ENCODE measurements around the gene ARMS2. TPM values are rescaled to one million over a fixed set of nuclear protein-coding genes. Genes with fewer than 3 reads are reported as not detected.

ARMS2 gene
- total RNA-seq, 4 donors from 2014 or later, result 0.72 TPM; not detected in 3

GRCh38 chr10:122484276-122485060, 30.0 kb downstream of the ARMS2 start:
- TF ChIP-seq POLR2AphosphoS5 (IDR thresholded peaks at IDR 0.05), result no peak
- no peak for TF ChIP-seq POLR2A (IDR thresholded peaks at IDR 0.05)
- TF ChIP-seq CTCF (IDR thresholded peaks at IDR 0.05), result no peak
- TF ChIP-seq EP300 (IDR thresholded peaks at IDR 0.05), result no peak
- no peak for DNase-seq (ENCODE audit: low spot score in 2 of 2)
- no peak overlapping the region for H3K4me3 ChIP-seq
- H3K9me3 ChIP-seq, result no peaks in the 10 kb centered on the region
- H3K27ac ChIP-seq, result no peak overlapping the region
- peaks cover 24% of the 10 kb centered on the region for H3K4me1 ChIP-seq
- H3K27me3 ChIP-seq, result no peaks in the 10 kb centered on the region
- peaks cover 4% of the 10 kb centered on the region for H3K36me3 ChIP-seq
- 88% methylated on average over 11 of the region's 11 CpGs for WGBS

GRCh38 chr10:122485670-122486069, 31.2 kb downstream of the ARMS2 start:
- Histone ChIP-seq H3K4me3 (no peak overlapping the region), H3K4me1 (peaks cover 19% of the 10 kb centered on the region), H3K27ac (no peak overlapping the region), H3K36me3 (peaks cover 5% of the 10 kb centered on the region), H3K9me3 (no peaks in the 10 kb centered on the region), H3K27me3 (no peaks in the 10 kb centered on the region)
- 49% methylated on average over 4 of the region's 5 CpGs for WGBS
- TF ChIP-seq CTCF (IDR thresholded peaks at IDR 0.05) (no peak), EP300 (IDR thresholded peaks at IDR 0.05) (no peak), POLR2AphosphoS5 (IDR thresholded peaks at IDR 0.05) (no peak), POLR2A (IDR thresholded peaks at IDR 0.05) (no peak)
- DNase-seq (ENCODE audit: low spot score in 2 of 2), result no peak

GRCh38 chr10:122486406-122487080, 32.1 kb downstream of the ARMS2 start:
- Histone ChIP-seq H3K27ac (no peak overlapping the region), H3K4me1 (peaks cover 28% of the 10 kb centered on the region), H3K27me3 (no peaks in the 10 kb centered on the region), H3K4me3 (no peak overlapping the region), H3K9me3 (no peaks in the 10 kb centered on the region), H3K36me3 (peaks cover 5% of the 10 kb centered on the region)
- WGBS, result 82% methylated on average over 9 of the region's 9 CpGs
- TF ChIP-seq CTCF (IDR thresholded peaks at IDR 0.05) (no peak), POLR2AphosphoS5 (IDR thresholded peaks at IDR 0.05) (no peak), EP300 (IDR thresholded peaks at IDR 0.05) (no peak), POLR2A (IDR thresholded peaks at IDR 0.05) (no peak)
- DNase-seq (ENCODE audit: low spot score in 2 of 2), result no peak

- H3K36me3 ChIP-seq, result peaks cover 5% of the 10 kb centered on the region
- H3K4me3 ChIP-seq, result no peak overlapping the region
- H3K4me1 ChIP-seq, result peaks cover 35% of the 10 kb centered on the region
- 74% methylated on average over 15 of the region's 16 CpGs for WGBS
- no peaks in the 10 kb centered on the region for H3K27me3 ChIP-seq
- H3K9me3 ChIP-seq, result no peaks in the 10 kb centered on the region
- H3K27ac ChIP-seq, result no peak overlapping the region
- no peak for DNase-seq (ENCODE audit: low spot score in 2 of 2)
- TF ChIP-seq EP300 (IDR thresholded peaks at IDR 0.05) (peak; percentile 80), POLR2A (IDR thresholded peaks at IDR 0.05) (no peak)
Observed at GRCh38 chr10:122487174-122487765, 32.8 kb downstream of the ARMS2 start.

GRCh38 chr10:122490268-122490667, 35.8 kb downstream of the ARMS2 start:
- 45% methylated on average over 4 of the region's 4 CpGs for WGBS
- H3K9me3 ChIP-seq, result no peaks in the 10 kb centered on the region
- no peak overlapping the region for H3K4me3 ChIP-seq
- DNase-seq (ENCODE audit: low spot score in 2 of 2), result no peak
- H3K27ac ChIP-seq, result peak overlapping the region; percentile 27
- H3K4me1 ChIP-seq, result peaks cover 65% of the 10 kb centered on the region
- no peaks in the 10 kb centered on the region for H3K27me3 ChIP-seq
- H3K36me3 ChIP-seq, result peaks cover 5% of the 10 kb centered on the region
- no peak for TF ChIP-seq POLR2A (IDR thresholded peaks at IDR 0.05)
- TF ChIP-seq EP300 (IDR thresholded peaks at IDR 0.05), result no peak
- no peak for TF ChIP-seq POLR2AphosphoS5 (IDR thresholded peaks at IDR 0.05)
- no peak for TF ChIP-seq CTCF (IDR thresholded peaks at IDR 0.05)

Data from suprapubic skin (tissue), 4 donors.